ENCODE data around the gene TAB2. TPM values are rescaled to one million over a fixed set of nuclear protein-coding genes. Genes with fewer than 3 reads are reported as not detected.

TAB2 gene
- total and polyA plus RNA-seq, 2 of the 8 experiments (the other 6 are each of a cell fraction or from before 2014, with no cell fraction given) = 40.4 to 63.0 TPM

GRCh38 chr6:149271348-149272340, 45.9 kb upstream of the TAB2 start (continued):
- TF ChIP-seq SIRT6 (IDR thresholded peaks at IDR 0.05; ENCODE audit: low read length) (no peak), RFX5 (IDR thresholded peaks at IDR 0.05; ENCODE audit: borderline replicate concordance, low read depth, low read length) (no peak), ZNF274 (IDR thresholded peaks at IDR 0.05; ENCODE audit: borderline replicate concordance, extremely low read depth, low read length) (no peak), BCL11A (IDR thresholded peaks at IDR 0.05; ENCODE audit: low read depth in 2 of 2, low read length in 2 of 2) (no peak), USF2 (IDR thresholded peaks at IDR 0.05; ENCODE audit: low read length) (no peak)
